GM18870 (cell line): Measurements from ENCODE around the gene TRIM36.

Experiments
- ATAC-seq: cut with Tn5 transposase; IDR thresholded peaks from one replicate; pipeline ENCODE4 v1.9.1; 2021; ENCODE audit warnings: moderate library complexity; ENCODE audit not compliant: unreplicated experiment

Gene TRIM36

GRCh38 chr5:115168829-115169486, 750 bp downstream of the TRIM36 start:
- no peak for ATAC-seq

DNA sequence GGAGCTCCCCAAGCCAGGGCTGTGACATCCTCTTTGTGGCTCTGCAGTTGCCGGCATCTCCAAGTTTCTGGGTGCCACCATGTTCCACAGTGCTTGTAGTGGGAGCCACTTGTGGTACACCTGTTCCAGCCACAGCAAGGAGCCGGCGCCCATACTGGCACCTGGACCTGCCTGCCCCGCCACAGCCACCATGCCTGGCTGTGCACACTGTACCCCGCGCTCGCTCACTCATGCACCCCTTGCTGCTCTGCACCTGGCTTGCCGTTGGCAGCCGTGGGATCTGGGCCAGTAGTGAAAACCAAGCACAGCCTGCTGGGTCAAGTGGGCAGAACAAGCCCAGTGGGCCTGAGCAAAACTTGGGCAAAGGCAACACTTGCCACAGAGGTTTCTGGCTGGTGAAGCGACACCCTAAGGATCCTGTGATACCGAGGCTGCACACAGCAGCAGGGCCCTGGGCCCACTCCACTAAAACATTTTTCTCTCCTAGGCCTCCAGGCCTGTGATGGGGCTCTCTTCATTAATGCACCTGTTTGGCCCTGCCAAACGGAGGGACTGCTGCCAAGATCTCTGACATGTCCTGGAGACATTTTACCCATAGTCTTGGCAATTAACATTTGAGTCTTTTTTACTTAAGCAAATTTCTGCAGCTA, 2.8 kb downstream of the TRIM36 start:
- no peak for ATAC-seq

DNA sequence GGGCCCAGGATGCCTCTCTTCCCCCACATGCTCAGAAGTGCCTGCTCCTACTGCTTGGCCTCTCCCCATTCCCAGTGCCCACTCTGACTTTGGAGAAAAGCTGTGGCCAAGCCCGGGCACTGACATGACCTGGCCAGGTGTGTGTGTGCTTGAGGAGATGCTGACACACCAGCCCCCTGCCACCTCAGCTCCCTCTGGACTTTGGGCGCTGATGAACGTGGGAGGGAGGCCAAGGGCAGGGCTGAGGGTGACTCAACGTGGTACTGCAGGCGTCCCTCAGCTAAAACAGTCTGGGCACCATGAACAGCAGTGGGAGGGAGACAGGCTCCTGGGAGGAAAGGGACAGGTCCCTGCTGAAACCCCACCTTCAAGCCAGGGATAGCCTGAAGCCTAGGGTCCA, 3.9 kb downstream of the TRIM36 start:
- no peak for ATAC-seq

DNA sequence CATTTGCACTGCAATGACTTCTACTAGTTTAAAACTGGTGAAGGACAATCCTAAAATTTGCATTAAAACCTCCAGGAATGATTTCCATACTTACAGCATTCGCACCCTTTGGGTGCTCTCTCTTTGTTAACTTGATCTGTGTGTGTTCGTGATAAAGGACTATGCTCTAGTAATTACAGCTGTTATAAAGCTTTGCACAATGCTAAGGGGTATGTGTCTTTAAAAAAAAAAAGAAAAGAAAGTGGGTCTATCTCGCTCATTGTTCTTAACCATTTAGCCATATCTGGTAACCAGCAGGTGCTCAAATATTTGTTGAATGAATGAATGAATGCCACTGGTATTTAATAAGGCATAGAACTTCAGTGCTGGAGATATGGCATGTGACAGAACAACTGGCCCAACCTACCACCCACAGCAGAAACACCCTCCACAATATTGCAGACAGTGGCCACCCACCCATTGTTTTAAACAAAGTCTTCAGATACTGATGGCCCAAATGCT, 8.7 kb downstream of the TRIM36 start:
- no peak for ATAC-seq

- ATAC-seq, result no peak
Measured at GRCh38 chr5:115151208-115151805, 18.4 kb downstream of the TRIM36 start.

DNA sequence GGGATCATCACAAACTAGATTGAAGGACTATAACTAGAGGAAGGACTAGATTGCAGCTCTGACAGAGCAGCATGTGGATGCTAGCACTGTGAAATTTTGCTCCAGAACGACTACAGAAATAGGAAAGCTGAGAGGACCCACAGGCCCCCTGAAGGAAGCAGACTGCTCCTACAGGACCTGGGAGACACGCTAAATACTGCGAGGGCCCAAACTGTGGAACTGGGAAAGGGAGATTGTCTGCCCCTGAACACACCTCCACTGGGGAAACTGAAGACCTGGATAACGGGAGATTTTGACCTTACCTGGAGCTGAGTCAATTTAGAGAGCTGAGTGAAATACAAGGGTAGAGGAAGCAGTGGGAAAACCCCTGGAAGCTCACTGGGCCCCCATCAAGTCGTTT, 19.2 kb downstream of the TRIM36 start:
- ATAC-seq, result no peak

- no peak for ATAC-seq
Measured at GRCh38 chr5:115147052-115147451, 22.7 kb downstream of the TRIM36 start.

DNA sequence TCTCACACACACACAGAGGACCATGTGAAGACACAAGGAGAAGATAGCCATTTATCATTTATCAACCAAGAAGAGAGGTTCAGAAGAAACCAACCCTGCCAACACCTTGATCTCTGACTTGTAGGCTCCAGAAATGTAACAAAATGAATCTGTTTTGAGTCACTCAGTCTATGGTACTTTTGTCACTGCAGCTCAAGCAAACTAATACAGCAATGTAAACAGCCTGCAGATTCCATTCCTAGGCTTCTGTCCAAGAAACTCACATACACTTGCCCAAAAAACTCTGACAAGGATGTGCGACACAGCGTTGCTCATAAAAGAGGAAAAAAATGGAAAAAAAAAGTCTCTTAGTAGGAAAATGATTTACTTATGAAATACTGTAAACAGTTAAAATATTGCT, 33.4 kb downstream of the TRIM36 start:
- no peak for ATAC-seq

- peak; percentile 52 for ATAC-seq
Measured at GRCh38 chr5:115132465-115132864, 37.2 kb downstream of the TRIM36 start.

DNA sequence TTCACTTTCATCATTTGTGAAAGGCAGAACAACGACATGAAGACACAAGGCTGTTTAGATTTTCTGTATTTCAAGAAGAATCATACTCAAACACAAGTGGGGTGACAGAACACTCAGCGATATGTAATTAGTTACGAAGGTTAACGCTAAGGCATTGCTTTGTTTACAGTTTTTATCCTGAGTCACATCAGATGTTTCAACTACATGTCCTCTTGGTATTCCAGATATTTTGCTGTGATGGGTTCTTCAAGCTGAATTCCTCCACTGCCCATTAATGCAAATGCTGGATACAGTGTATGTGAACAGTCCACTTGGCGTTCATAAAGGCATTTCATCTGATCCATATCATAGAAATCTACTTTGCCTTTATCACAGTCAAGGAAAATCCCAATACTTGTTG, 43.4 kb downstream of the TRIM36 start:
- no peak for ATAC-seq

- ATAC-seq, result no peak
Measured at GRCh38 chr5:115124741-115125140, 45.0 kb downstream of the TRIM36 start.

DNA sequence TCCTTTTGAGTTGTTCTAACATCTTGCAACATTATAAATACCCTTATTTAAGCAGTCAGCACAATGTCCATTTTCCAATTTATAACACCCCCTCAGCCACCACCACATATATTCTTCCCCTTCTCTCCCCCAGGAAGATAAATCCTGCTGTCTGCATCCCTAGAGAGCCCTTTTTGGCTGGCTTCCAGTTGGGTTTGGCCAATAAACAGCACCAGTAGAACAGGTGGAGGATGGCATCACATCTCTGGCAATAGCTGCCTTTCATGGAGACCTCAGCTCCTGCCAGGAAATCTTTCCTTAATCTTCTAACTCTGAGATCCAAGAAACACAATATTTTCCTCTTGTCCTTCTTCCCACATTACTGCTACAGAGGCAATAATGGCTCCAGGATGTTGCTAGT, 53.7 kb downstream of the TRIM36 start:
- no peak for ATAC-seq

GRCh38 chr5:115109840-115110239, 59.9 kb downstream of the TRIM36 start:
- ATAC-seq, result no peak

DNA sequence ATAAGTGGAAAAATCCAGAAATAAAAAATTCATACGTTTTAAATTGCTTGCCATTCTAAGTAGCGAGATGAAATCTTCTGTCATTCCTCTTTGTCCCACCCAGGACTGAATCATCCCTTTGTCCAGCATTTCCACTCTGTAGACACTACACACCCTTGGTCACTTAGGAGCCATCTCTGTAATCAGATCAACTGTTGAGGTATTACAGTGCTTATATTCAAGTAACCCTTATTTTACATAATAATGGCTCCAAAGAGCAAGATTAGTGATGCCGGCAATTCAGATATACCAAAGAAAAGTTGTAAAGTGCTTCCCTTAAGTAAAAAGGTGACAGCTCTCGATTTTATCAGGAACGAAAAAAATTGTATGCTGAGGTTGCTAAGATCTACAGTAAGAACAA, 60.4 kb downstream of the TRIM36 start:
- ATAC-seq, result no peak

- ATAC-seq, result no peak
Measured at GRCh38 chr5:115100319-115100955, 69.3 kb downstream of the TRIM36 start.

- ATAC-seq, result peak; percentile 81
Measured at GRCh38 chr5:115098041-115098702, 71.5 kb downstream of the TRIM36 start.

GRCh38 chr5:115097236-115097635, 72.5 kb downstream of the TRIM36 start:
- no peak for ATAC-seq

GRCh38 chr5:115096034-115096769, 73.5 kb downstream of the TRIM36 start:
- ATAC-seq, result no peak

- no peak for ATAC-seq
Measured at GRCh38 chr5:115087951-115088350, 81.8 kb downstream of the TRIM36 start.

DNA sequence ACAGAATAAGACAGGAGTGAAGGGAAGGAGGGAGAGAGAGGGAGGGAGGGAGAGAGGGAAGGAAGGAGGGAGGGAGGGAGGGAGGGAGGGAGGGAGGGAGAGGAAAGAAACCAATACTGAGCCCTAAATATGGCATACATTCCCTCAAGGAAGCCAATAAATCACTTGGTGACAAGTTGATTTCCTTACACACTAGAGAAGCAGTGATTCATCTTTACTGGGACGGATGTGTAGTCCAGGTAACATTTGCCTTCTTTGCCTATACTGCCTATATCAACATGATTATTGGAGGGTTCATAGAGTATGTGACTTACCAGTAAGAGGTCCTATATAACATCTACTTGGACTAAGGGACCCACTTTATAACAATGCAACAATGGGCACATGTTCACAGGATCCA, 83.2 kb downstream of the TRIM36 start:
- no peak for ATAC-seq
